Measurements from ENCODE around the gene SKIDA1. TPM values are rescaled to one million over a fixed set of nuclear protein-coding genes. Genes with fewer than 3 reads are reported as not detected.
A peak's percentile ranks its signal among the peaks of the same experiment; 100 is the strongest.

Gene SKIDA1
- total RNA-seq, 1 donor from 2014 or later, result 7.8 TPM

DNA sequence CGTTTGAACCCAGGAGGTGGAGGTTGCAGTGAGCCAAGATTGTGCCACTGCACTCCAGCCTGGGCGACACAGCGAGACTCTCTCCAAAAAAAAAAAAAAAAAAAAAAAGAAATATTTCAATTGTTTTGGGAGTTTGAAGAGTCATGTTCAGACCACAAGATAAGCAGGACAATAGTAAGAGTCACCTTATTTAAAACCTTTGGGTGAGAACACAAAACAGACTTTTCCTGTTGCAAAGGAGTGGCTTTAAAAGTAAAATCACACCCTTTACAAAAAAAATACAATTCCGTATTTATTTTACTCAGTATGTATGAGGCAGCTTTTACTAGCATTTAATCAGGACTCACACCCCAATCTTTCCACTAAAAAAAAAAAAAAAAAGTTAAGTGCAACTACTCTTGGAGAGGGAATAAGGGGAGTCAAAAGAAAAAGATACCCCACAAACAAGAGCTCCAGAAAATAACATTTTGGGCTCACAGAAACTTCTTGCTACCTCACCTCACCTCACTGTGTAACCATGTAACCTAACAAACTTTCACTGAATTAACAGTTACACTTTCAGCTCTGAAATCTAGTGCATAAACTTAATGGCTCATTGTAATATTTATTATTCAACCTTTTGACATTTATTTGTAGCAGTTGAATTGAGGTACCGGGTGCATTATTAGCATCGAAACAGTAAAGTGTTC, 11.2 kb downstream of the SKIDA1 start:
- H3K36me3 ChIP-seq (ENCODE audit: insufficient read depth, low read length), result no peaks in the 10 kb centered on the region
- Mint-ChIP-seq H3K4me3 (ENCODE audit: unreplicated experiment) (peak overlapping the region; percentile 84), H3K36me3 (ENCODE audit: low read depth, unreplicated experiment) (peaks cover 3% of the 10 kb centered on the region), H3K27ac (ENCODE audit: unreplicated experiment) (peak overlapping the region; percentile 10), H3K4me1 (ENCODE audit: low read depth, unreplicated experiment) (peaks cover 32% of the 10 kb centered on the region), H3K9me3 (ENCODE audit: unreplicated experiment) (no peaks in the 10 kb centered on the region), H3K27me3 (ENCODE audit: low read depth, unreplicated experiment) (no peaks in the 10 kb centered on the region)
- no peaks in the 10 kb centered on the region for H3K9me3 ChIP-seq (ENCODE audit: insufficient read depth, low read depth, low read length)
- H3K9ac ChIP-seq (ENCODE audit: low read length), result peak overlapping the region; percentile 78
- H3K4me3 ChIP-seq (ENCODE audit: insufficient read depth, low read depth, low read length), result peak overlapping the region; percentile 67
- DNase-seq (ENCODE audit: low read depth) (no peak), FAIRE-seq (no peak)
- no peaks in the 10 kb centered on the region for H4K20me1 ChIP-seq (ENCODE audit: insufficient read depth, low read length)
- peaks cover 55% of the 10 kb centered on the region for H3K4me1 ChIP-seq (ENCODE audit: insufficient read depth, low read length)
- peak overlapping the region; percentile 94 for H3K4me2 ChIP-seq (ENCODE audit: low read length)
- no peak for TF ChIP-seq EZH2 (IDR thresholded peaks at IDR 0.05; ENCODE audit: insufficient read depth, low read length)
- TF ChIP-seq, protein P1, sequence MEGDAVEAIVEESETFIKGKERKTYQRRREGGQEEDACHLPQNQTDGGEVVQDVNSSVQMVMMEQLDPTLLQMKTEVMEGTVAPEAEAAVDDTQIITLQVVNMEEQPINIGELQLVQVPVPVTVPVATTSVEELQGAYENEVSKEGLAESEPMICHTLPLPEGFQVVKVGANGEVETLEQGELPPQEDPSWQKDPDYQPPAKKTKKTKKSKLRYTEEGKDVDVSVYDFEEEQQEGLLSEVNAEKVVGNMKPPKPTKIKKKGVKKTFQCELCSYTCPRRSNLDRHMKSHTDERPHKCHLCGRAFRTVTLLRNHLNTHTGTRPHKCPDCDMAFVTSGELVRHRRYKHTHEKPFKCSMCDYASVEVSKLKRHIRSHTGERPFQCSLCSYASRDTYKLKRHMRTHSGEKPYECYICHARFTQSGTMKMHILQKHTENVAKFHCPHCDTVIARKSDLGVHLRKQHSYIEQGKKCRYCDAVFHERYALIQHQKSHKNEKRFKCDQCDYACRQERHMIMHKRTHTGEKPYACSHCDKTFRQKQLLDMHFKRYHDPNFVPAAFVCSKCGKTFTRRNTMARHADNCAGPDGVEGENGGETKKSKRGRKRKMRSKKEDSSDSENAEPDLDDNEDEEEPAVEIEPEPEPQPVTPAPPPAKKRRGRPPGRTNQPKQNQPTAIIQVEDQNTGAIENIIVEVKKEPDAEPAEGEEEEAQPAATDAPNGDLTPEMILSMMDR (IDR thresholded peaks at IDR 0.05; ENCODE audit: insufficient read depth, low read depth, low read length), result no peak
- H2AFZ ChIP-seq (ENCODE audit: low read depth, low read length), result no peak overlapping the region
- no peak overlapping the region for H3K27ac ChIP-seq (ENCODE audit: low read depth, low read length)
- H3K79me2 ChIP-seq (ENCODE audit: insufficient read depth, low read length), result peaks cover 62% of the 10 kb centered on the region
- H3K27me3 ChIP-seq (ENCODE audit: insufficient read depth, low read length), result no peaks in the 10 kb centered on the region

DNA sequence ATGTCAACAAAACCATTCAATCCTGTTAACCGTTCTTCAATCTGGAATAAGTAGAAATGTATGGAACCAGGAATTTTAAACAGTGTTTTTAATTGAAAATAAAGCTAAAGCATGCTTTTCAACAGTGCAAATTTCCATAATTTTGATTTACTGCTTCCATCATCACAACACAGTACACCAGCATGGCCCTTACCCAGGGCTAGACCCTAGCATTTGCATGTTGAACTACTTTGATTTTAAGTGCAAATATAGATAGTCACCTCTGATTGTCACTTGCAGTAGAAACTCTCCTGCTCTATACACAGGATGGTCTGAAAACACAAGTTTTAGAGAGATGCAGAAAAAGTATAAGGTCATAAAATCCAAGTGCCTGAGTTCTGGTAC, 12.1 kb downstream of the SKIDA1 start:
- H3K9ac ChIP-seq (ENCODE audit: low read length), result no peak overlapping the region

More for the DNA sequence above, 12.1 kb downstream of the SKIDA1 start:
- H3K4me1 ChIP-seq (ENCODE audit: insufficient read depth, low read length), result peaks cover 49% of the 10 kb centered on the region
- no peak overlapping the region for H3K4me3 ChIP-seq (ENCODE audit: insufficient read depth, low read depth, low read length)
- H4K20me1 ChIP-seq (ENCODE audit: insufficient read depth, low read length), result no peaks in the 10 kb centered on the region
- no peak overlapping the region for H2AFZ ChIP-seq (ENCODE audit: low read depth, low read length)
- no peaks in the 10 kb centered on the region for H3K27me3 Mint-ChIP-seq (ENCODE audit: low read depth, unreplicated experiment)
- H3K27ac ChIP-seq (ENCODE audit: low read depth, low read length), result no peak overlapping the region
- H3K9me3 Mint-ChIP-seq (ENCODE audit: unreplicated experiment), result no peaks in the 10 kb centered on the region
- FAIRE-seq, result peak; percentile 50
- H3K4me3 Mint-ChIP-seq (ENCODE audit: unreplicated experiment), result peak overlapping the region; percentile 84
- no peak for DNase-seq (ENCODE audit: low read depth)
- H3K4me2 ChIP-seq (ENCODE audit: low read length), result peak overlapping the region; percentile 72
- no peaks in the 10 kb centered on the region for H3K36me3 ChIP-seq (ENCODE audit: insufficient read depth, low read length)
- H3K27ac Mint-ChIP-seq (ENCODE audit: unreplicated experiment), result no peak overlapping the region
- H3K79me2 ChIP-seq (ENCODE audit: insufficient read depth, low read length), result peaks cover 58% of the 10 kb centered on the region
- TF ChIP-seq, protein P1 (IDR thresholded peaks at IDR 0.05; ENCODE audit: insufficient read depth, low read depth, low read length), result no peak
- TF ChIP-seq EZH2 (IDR thresholded peaks at IDR 0.05; ENCODE audit: insufficient read depth, low read length), result no peak
- no peaks in the 10 kb centered on the region for H3K9me3 ChIP-seq (ENCODE audit: insufficient read depth, low read depth, low read length)
- H3K4me1 Mint-ChIP-seq (ENCODE audit: low read depth, unreplicated experiment), result peaks cover 36% of the 10 kb centered on the region
- no peaks in the 10 kb centered on the region for H3K27me3 ChIP-seq (ENCODE audit: insufficient read depth, low read length)
- peaks cover 3% of the 10 kb centered on the region for H3K36me3 Mint-ChIP-seq (ENCODE audit: low read depth, unreplicated experiment)

Measured in astrocyte (in vitro differentiated cells and primary cell).